SKM-1 (cell line): ENCODE measurements around the gene TEX44.
"Not testable (repeated sequence)": the region's sequence is repeated elsewhere in the genome, so short reads cannot be mapped to it uniquely, and the experiment has no call there.

Source experiments
- DNase-seq: peaks from one replicate; lab custom pipeline; 2025; ENCODE audit not compliant: unreplicated experiment; lab: John Stamatoyannopoulos, UW

Gene TEX44

GRCh38 chr2:231592636-231593145, at the start of gene TEX44:
TSS of gene TEX44 (plus strand) at chr2:231592864. CDS start at chr2:231592952, 88 bp downstream.
- no peak for DNase-seq

- peak; percentile 97 for DNase-seq
These were observed 47.4 kb upstream of the TEX44 start for GRCh38 chr2:231545105-231545902.

GRCh38 chr2:231546014-231546715, 46.5 kb upstream of the TEX44 start:
- no peak for DNase-seq

- DNase-seq, result no peak
These were observed 45.2 kb upstream of the TEX44 start for GRCh38 chr2:231547315-231548110.

GRCh38 chr2:231548752-231549151, 43.9 kb upstream of the TEX44 start:
- no peak for DNase-seq

- DNase-seq, result no peak
These were observed 43.0 kb upstream of the TEX44 start for GRCh38 chr2:231549446-231550239.

- no peak for DNase-seq
These were observed 39.9 kb upstream of the TEX44 start for GRCh38 chr2:231552752-231553151.

GRCh38 chr2:231554327-231554726, 38.3 kb upstream of the TEX44 start:
- no peak for DNase-seq

- DNase-seq, result no peak
These were observed 37.7 kb upstream of the TEX44 start for GRCh38 chr2:231554748-231555545.

- not testable (repeated sequence) for DNase-seq
These were observed 36.2 kb upstream of the TEX44 start for GRCh38 chr2:231556496-231556895.

- no peak for DNase-seq
These were observed 35.7 kb upstream of the TEX44 start for GRCh38 chr2:231556981-231557380.

- DNase-seq, result peak; percentile 62
These were observed 35.0 kb upstream of the TEX44 start for GRCh38 chr2:231557571-231558217.

- DNase-seq, result no peak
These were observed 29.2 kb upstream of the TEX44 start for GRCh38 chr2:231563378-231563961.

GRCh38 chr2:231565887-231566594, 26.6 kb upstream of the TEX44 start:
- DNase-seq, result no peak

GRCh38 chr2:231567159-231567558, 25.5 kb upstream of the TEX44 start:
- no peak for DNase-seq

- DNase-seq, result no peak
These were observed 24.4 kb upstream of the TEX44 start for GRCh38 chr2:231568098-231568784.

GRCh38 chr2:231568785-231569435, 23.8 kb upstream of the TEX44 start:
- no peak for DNase-seq
